ENCODE results near the gene GEMIN4. TPM values are rescaled to one million over a fixed set of nuclear protein-coding genes. Genes with fewer than 3 reads are reported as not detected.
"Not testable (repeated sequence)": the region's sequence is repeated elsewhere in the genome, so short reads cannot be mapped to it uniquely, and the experiment has no call there.

Gene GEMIN4
- polyA plus RNA-seq, 1 donor (not counting 4 experiments of a cell fraction or from before 2014, with no cell fraction given) = 29.5 TPM

DNA sequence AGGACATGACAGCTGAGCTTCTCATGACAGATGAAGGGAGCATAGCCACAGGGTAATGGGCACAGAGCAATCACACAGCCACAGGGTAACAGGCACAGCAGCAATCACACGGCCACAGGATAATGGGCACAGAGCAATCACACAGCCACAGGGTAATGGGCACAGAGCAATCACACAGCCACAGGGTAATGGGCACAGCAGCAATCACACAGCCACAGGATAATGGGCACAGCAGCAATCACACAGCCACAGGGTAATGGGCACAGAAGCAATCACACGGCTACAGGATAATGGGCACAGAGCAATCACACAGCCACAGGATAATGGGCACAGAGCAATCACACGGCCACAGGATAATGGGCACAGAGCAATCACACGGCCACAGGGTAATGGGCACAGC is 3.5 kb downstream of the GEMIN4 start:
- Histone ChIP-seq H3K4me1 (ENCODE audit: control insufficient read depth, extremely low read depth, insufficient read depth, low read length) (peaks cover 16% of the 10 kb centered on the region), H3K79me2 (ENCODE audit: control insufficient read depth, insufficient read depth, low read length) (peaks cover 80% of the 10 kb centered on the region), H3K36me3 (ENCODE audit: control insufficient read depth in 2 of 2, extremely low read depth in 1 of 2, insufficient read depth in 2 of 2, low read length in 2 of 2) (peaks cover 27 to 38% of the 10 kb centered on the region in 2 experiments)
- H3K27ac ChIP-seq (ENCODE audit: control insufficient read depth, insufficient read depth, low read length); H3K9me3 ChIP-seq (ENCODE audit: control insufficient read depth, low read depth, low read length); H3K27me3 ChIP-seq (ENCODE audit: control insufficient read depth, extremely low read depth, insufficient read depth, low read length); dilution Hi-C loops (cut with MboI; ENCODE audit: extremely low pct_ligation_motif_present, low sequenced_read_pairs); H2AFZ ChIP-seq (ENCODE audit: control insufficient read depth, low read length); H3K9ac ChIP-seq (ENCODE audit: control insufficient read depth, extremely low read depth, insufficient read depth, low read length); FAIRE-seq; H3K4me2 ChIP-seq (ENCODE audit: control insufficient read depth, extremely low read depth, insufficient read depth, low read depth, low read length); DNase-seq (ENCODE audit: low read depth, low spot score); H3K9me1 ChIP-seq (ENCODE audit: control insufficient read depth, extremely low read depth, insufficient read depth, low read length); H4K20me1 ChIP-seq (ENCODE audit: control insufficient read depth, extremely low read depth, insufficient read depth, low read length); H3K4me3 ChIP-seq (ENCODE audit: control insufficient read depth in 2 of 3, extremely low read depth in 1 of 3, insufficient read depth in 2 of 3, low read depth in 1 of 3, low read length in 3 of 3): not testable (repeated sequence)

DNA sequence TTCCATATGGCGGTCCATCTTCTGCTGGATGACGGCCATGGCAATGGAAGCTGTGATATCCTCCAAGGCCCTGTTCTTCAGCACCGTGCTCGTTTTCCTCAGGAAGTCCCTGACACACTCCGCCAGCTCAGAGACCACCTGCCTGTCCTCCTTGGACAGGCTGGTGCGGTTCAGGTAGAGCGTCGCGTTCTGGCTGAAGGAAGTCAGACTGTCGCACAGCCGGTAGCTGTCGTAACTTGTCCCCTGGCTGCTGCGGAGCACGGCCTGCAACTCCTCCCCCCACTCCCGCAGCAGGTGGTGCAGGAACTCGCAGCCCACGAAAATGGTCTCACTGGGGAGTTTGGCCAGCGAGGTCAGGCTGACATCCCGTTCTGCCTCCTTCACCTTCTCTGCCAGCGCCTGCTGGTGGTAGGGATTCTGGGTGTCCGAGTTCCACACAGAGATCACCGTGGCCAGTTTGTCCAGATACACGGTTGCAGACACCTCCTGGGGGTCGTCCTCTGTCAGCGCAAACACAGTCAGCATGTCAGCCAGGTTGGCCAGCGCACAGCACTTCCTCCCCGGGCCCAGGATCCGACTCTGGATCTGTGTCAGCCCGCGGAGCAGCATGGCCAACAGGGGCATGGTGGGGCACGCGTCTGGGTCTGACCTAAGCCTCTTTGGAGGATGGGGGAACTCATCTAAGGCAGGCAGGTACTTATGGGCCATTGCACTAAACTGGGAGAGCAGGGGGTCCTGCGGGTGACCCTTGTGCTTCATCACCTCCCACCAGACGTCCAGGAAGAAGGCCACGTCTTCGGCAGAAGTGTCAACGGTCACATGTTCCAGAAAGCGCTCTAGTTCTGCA is 5.1 kb downstream of the GEMIN4 start:
- Histone ChIP-seq H3K36me3 (ENCODE audit: control insufficient read depth in 2 of 2, extremely low read depth in 1 of 2, insufficient read depth in 2 of 2, low read length in 2 of 2) (peaks cover 30 to 54% of the 10 kb centered on the region in 2 experiments), H3K79me2 (ENCODE audit: control insufficient read depth, insufficient read depth, low read length) (peaks cover 92% of the 10 kb centered on the region), H3K4me1 (ENCODE audit: control insufficient read depth, extremely low read depth, insufficient read depth, low read length) (peaks cover 13% of the 10 kb centered on the region), H3K9ac (ENCODE audit: control insufficient read depth, extremely low read depth, insufficient read depth, low read length) (no peak overlapping the region), H3K9me1 (ENCODE audit: control insufficient read depth, extremely low read depth, insufficient read depth, low read length) (no peaks in the 10 kb centered on the region), H4K20me1 (ENCODE audit: control insufficient read depth, extremely low read depth, insufficient read depth, low read length) (peaks cover 16% of the 10 kb centered on the region), H3K27me3 (ENCODE audit: control insufficient read depth, extremely low read depth, insufficient read depth, low read length) (no peaks in the 10 kb centered on the region), H3K27ac (ENCODE audit: control insufficient read depth, insufficient read depth, low read length) (no peak overlapping the region), H3K4me2 (ENCODE audit: control insufficient read depth, extremely low read depth, insufficient read depth, low read depth, low read length) (no peak overlapping the region), H3K4me3 (ENCODE audit: control insufficient read depth in 2 of 3, extremely low read depth in 1 of 3, insufficient read depth in 2 of 3, low read depth in 1 of 3, low read length in 3 of 3) (no peak overlapping the region), H3K9me3 (ENCODE audit: control insufficient read depth, low read depth, low read length) (no peaks in the 10 kb centered on the region), H2AFZ (ENCODE audit: control insufficient read depth, low read length) (no peak overlapping the region)
- TF ChIP-seq, protein P1, sequence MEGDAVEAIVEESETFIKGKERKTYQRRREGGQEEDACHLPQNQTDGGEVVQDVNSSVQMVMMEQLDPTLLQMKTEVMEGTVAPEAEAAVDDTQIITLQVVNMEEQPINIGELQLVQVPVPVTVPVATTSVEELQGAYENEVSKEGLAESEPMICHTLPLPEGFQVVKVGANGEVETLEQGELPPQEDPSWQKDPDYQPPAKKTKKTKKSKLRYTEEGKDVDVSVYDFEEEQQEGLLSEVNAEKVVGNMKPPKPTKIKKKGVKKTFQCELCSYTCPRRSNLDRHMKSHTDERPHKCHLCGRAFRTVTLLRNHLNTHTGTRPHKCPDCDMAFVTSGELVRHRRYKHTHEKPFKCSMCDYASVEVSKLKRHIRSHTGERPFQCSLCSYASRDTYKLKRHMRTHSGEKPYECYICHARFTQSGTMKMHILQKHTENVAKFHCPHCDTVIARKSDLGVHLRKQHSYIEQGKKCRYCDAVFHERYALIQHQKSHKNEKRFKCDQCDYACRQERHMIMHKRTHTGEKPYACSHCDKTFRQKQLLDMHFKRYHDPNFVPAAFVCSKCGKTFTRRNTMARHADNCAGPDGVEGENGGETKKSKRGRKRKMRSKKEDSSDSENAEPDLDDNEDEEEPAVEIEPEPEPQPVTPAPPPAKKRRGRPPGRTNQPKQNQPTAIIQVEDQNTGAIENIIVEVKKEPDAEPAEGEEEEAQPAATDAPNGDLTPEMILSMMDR (optimal IDR thresholded peaks at IDR 0.05 in 1 of 3, IDR thresholded peaks at IDR 0.05 in 1 of 3, conservative IDR thresholded peaks at IDR 0.05 in 1 of 3; ENCODE audit: extremely low read depth in 1 of 3, insufficient read depth in 2 of 3, low read length in 3 of 3) = no peak
- TF ChIP-seq EZH2 (IDR thresholded peaks at IDR 0.05; ENCODE audit: low read length) = no peak
- FAIRE-seq (no peak), DNase-seq (ENCODE audit: low read depth, low spot score) (no peak)
- dilution Hi-C loops (cut with MboI; ENCODE audit: extremely low pct_ligation_motif_present, low sequenced_read_pairs) = no loop called here

Data from keratinocyte (primary cell).